IPS-20b (cell line): ENCODE measurements around the gene ITPR1.

ENCODE experiments used
- H3K27ac ChIP-seq: one replicate; pipeline ENCODE4 v1.5.1; 2013; ENCODE audit warnings: low read length
- H3K27me3 ChIP-seq: 2 replicates; pipeline ENCODE4 v1.6.1; 2013; ENCODE audit warnings: mild to moderate bottlenecking, low read length, inconsistent platforms; ENCODE audit not compliant: insufficient read depth
- H3K36me3 ChIP-seq: 2 replicates; pipeline ENCODE4 v1.6.1; 2013; ENCODE audit warnings: low read depth, mild to moderate bottlenecking, inconsistent platforms, low read length, moderate library complexity; ENCODE audit not compliant: insufficient read depth
- H3K4me1 ChIP-seq: 2 replicates; pipeline ENCODE4 v1.6.1; 2013; ENCODE audit warnings: mild to moderate bottlenecking, control low read depth, inconsistent platforms, low read length, moderate library complexity; ENCODE audit not compliant: insufficient read depth
- H3K4me3 ChIP-seq: 2 replicates; pipeline ENCODE4 v1.5.1; 2013; ENCODE audit warnings: mild to moderate bottlenecking, low read length, inconsistent platforms
- H3K9ac ChIP-seq: 2 replicates; pipeline ENCODE4 v1.6.1; 2013; ENCODE audit warnings: low read depth, mild to moderate bottlenecking, inconsistent platforms, low read length, moderate library complexity
- H3K9me3 ChIP-seq: 2 replicates; pipeline ENCODE4 v1.6.1; 2013; ENCODE audit warnings: mild to moderate bottlenecking, low read depth, low read length, inconsistent platforms; ENCODE audit not compliant: insufficient read depth

ITPR1 gene

DNA sequence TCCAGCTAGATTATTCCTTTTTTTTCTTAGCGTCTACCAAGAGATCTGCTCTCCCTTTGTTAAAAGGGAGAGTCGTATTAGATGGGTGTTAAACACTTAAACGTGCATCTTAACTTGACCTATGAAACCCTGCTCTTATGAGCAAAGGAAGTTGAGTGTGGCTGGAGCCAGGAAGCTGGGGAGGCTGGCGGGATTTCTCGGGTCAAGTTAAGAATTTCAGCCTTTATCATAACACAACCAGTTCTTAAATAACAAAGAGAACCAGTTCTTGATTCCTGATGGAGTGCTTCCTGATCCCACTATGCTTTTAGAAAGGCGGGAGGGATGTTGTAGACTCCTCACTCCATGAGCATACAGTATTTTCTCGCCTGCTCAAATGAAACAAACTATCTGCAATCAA lies 215.1 kb downstream of the ITPR1 start:
- peak overlapping the region; percentile 9; the same call in 1 of the 2 replicates for H3K4me3 ChIP-seq
- H3K27me3 ChIP-seq, result no peaks in the 10 kb centered on the region
- H3K27ac ChIP-seq, result no peak overlapping the region
- no peaks in the 10 kb centered on the region for H3K36me3 ChIP-seq
- H3K9ac ChIP-seq, result no peak overlapping the region; the same call in 1 of the 2 replicates
- peaks cover 15% of the 10 kb centered on the region for H3K4me1 ChIP-seq
- no peaks in the 10 kb centered on the region for H3K9me3 ChIP-seq

DNA sequence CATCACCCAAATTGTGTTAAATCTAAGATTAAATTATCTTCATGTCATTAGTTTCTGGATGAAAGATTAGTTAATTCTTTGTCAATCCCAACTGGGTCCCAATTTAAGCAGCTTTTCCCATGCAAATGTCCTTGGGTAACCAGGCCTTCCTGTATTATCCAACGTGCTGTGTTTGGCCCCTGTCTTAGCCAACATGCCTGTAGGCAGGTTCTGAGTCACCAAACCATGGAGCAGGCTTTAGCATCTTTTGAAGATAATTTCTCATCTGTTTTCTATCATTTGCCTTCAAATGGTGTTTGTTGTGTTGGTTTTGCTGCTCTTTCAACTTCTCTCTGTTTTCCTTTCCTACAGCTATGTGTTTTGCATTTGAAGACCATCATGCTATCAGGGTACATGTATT lies 216.2 kb downstream of the ITPR1 start:
- Histone ChIP-seq H3K27me3 (no peaks in the 10 kb centered on the region), H3K36me3 (no peaks in the 10 kb centered on the region), H3K27ac (no peak overlapping the region), H3K4me3 (no peak overlapping the region), H3K9me3 (no peaks in the 10 kb centered on the region), H3K9ac (no peak overlapping the region), H3K4me1 (peaks cover 15% of the 10 kb centered on the region)

- peaks cover 15% of the 10 kb centered on the region for H3K4me1 ChIP-seq
- no peaks in the 10 kb centered on the region for H3K9me3 ChIP-seq
- no peak overlapping the region for H3K27ac ChIP-seq
- no peak overlapping the region for H3K9ac ChIP-seq
- H3K27me3 ChIP-seq, result no peaks in the 10 kb centered on the region
- H3K4me3 ChIP-seq, result no peak overlapping the region
- no peaks in the 10 kb centered on the region for H3K36me3 ChIP-seq
Measured at GRCh38 chr3:4710191-4710590, 217.0 kb downstream of the ITPR1 start.

GRCh38 chr3:4711680-4711992 lies 218.5 kb downstream of the ITPR1 start:
- Histone ChIP-seq H3K9ac (no peak overlapping the region), H3K4me3 (no peak overlapping the region), H3K27me3 (no peaks in the 10 kb centered on the region), H3K9me3 (no peaks in the 10 kb centered on the region), H3K36me3 (no peaks in the 10 kb centered on the region), H3K27ac (no peak overlapping the region), H3K4me1 (peaks cover 15% of the 10 kb centered on the region)

DNA sequence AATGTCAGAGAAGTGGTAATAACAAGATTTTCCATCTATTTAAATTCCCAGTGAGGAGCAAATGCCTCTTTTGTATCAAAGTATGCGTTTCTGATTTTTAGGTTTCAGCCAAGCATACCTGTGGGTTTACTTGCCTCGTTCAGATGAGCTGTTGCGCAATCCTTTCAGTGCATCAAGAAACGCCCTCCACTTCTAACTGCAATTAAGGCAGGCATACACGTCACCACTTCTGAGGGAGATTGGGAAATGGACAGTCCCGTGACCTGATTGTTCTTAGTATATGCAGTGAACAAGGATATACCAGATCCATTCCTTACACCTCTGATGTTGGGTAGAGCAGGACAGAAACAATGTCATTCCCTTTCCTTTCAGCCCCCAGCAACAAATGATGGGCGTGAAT lies 219.0 kb downstream of the ITPR1 start:
- H3K27ac ChIP-seq, result no peak overlapping the region

GRCh38 chr3:4714045-4714444 lies 220.9 kb downstream of the ITPR1 start:
- H3K36me3 ChIP-seq, result no peaks in the 10 kb centered on the region
- H3K27me3 ChIP-seq, result no peaks in the 10 kb centered on the region
- H3K9ac ChIP-seq, result no peak overlapping the region
- peaks cover under 1% of the 10 kb centered on the region for H3K4me1 ChIP-seq
- no peak overlapping the region for H3K27ac ChIP-seq
- no peak overlapping the region for H3K4me3 ChIP-seq
- no peaks in the 10 kb centered on the region for H3K9me3 ChIP-seq

More for the DNA sequence above, 219.0 kb downstream of the ITPR1 start:
- no peaks in the 10 kb centered on the region for H3K36me3 ChIP-seq
- H3K9me3 ChIP-seq, result no peaks in the 10 kb centered on the region
- H3K9ac ChIP-seq, result no peak overlapping the region
- peaks cover 15% of the 10 kb centered on the region for H3K4me1 ChIP-seq
- H3K27me3 ChIP-seq, result no peaks in the 10 kb centered on the region
- H3K4me3 ChIP-seq, result no peak overlapping the region

DNA sequence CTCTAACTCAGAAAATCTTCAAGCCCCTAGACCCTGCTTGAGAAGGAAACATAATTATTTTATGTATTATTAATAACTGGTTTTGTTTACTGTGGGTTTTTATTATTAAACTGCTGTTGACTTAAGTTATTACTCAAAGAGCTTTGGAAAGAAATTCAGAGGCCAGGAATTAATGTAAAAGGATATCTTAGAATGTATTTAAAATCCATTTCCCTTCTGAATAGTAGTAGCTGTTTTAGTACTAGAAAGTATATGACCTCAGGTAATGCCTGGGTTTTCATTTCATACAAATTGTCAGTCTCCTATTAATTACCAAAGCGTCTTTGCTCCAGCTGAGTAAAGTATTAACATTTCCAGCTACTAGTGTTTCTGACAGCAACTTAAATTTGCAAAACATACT lies 223.1 kb downstream of the ITPR1 start:
- H3K4me1 ChIP-seq, result peaks cover 3% of the 10 kb centered on the region; the same call in 1 of the 2 replicates
- no peaks in the 10 kb centered on the region for H3K27me3 ChIP-seq
- no peak overlapping the region for H3K9ac ChIP-seq
- H3K36me3 ChIP-seq, result no peaks in the 10 kb centered on the region
- no peaks in the 10 kb centered on the region for H3K9me3 ChIP-seq
- no peak overlapping the region for H3K27ac ChIP-seq
- no peak overlapping the region for H3K4me3 ChIP-seq

GRCh38 chr3:4716706-4717362 lies 223.7 kb downstream of the ITPR1 start:
- no peak overlapping the region for H3K4me3 ChIP-seq
- peaks cover 3% of the 10 kb centered on the region; the same call in 1 of the 2 replicates for H3K4me1 ChIP-seq
- no peak overlapping the region for H3K27ac ChIP-seq
- H3K36me3 ChIP-seq, result no peaks in the 10 kb centered on the region
- H3K27me3 ChIP-seq, result no peaks in the 10 kb centered on the region
- H3K9ac ChIP-seq, result no peak overlapping the region
- no peaks in the 10 kb centered on the region for H3K9me3 ChIP-seq

- H3K36me3 ChIP-seq, result no peaks in the 10 kb centered on the region
- no peak overlapping the region for H3K27ac ChIP-seq
- no peak overlapping the region for H3K4me3 ChIP-seq
- H3K9ac ChIP-seq, result no peak overlapping the region
- H3K27me3 ChIP-seq, result no peaks in the 10 kb centered on the region
- H3K9me3 ChIP-seq, result no peaks in the 10 kb centered on the region
- H3K4me1 ChIP-seq, result peaks cover 3% of the 10 kb centered on the region; the same call in 1 of the 2 replicates
Measured at GRCh38 chr3:4717363-4717740, 224.2 kb downstream of the ITPR1 start.

DNA sequence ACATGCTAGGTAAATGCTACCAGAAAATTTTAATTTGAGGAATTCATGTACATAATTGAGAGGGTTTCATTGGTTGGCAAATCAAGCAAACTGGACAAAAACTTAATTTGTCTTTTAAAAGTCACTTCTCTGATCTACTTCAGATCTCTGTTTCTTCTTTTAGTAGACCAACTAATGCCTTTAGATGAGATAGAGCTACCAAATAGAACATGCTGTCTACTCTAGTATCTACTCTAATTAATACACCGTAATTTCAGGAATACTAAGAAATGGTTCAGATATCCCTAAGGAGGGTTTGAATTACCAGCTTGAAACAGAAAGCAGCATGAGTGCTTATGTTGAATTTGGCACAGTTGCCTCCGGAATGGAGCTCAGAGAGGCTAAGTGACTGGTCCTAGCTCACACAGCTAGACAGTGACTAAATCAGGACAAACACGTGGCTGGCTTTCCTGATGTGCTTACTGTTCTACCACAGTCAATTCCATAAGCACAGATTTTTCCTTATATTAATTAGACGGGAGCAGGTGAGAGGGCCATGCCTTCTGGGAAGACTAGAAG lies 225.1 kb downstream of the ITPR1 start:
- no peaks in the 10 kb centered on the region for H3K9me3 ChIP-seq
- H3K4me1 ChIP-seq, result peaks cover 3% of the 10 kb centered on the region; the same call in 1 of the 2 replicates
- no peak overlapping the region for H3K27ac ChIP-seq
- H3K36me3 ChIP-seq, result no peaks in the 10 kb centered on the region
- no peak overlapping the region for H3K9ac ChIP-seq
- H3K4me3 ChIP-seq, result no peak overlapping the region
- H3K27me3 ChIP-seq, result no peaks in the 10 kb centered on the region

GRCh38 chr3:4719046-4719501 lies 225.9 kb downstream of the ITPR1 start:
- Histone ChIP-seq H3K27ac (no peak overlapping the region), H3K27me3 (no peaks in the 10 kb centered on the region)

DNA sequence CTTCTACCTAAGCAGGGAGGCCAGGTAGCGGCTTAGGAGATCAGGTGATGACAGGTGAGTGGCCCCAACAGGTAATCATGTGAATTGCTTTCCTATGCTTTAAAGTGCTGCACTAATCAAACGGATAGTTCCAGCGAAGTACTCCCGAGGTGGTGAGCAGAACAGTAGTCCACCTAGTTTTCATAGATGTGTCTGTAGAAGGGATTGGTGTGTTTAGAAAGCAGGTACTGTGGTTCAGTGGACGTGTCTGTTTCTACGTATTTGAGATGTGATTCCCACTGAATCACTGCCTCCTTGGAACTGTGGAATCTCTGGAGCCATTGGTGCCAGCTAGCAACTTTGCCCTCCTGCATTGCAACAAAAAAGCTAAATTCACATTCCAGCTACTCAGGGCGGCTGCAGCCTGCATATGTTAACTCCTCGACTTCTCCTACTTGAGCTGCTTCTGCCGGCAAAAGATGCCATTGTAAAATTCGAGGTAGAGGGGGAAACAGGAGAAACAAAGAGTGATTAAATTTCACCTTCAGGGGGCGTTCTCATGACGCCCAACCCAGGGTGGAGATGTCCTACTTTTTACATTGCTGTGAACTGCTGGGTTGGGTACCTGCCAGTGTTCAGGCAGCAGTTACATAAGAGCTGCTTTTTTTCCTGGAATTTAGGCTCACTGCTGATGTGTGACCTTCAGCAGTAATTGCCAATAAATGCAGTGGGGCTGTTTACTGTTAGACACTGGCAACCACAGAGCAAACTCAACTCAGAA lies 227.3 kb downstream of the ITPR1 start:
- Histone ChIP-seq H3K9ac (no peak overlapping the region), H3K36me3 (no peaks in the 10 kb centered on the region), H3K4me1 (peaks cover 3% of the 10 kb centered on the region; the same call in 1 of the 2 replicates), H3K4me3 (no peak overlapping the region), H3K27me3 (no peaks in the 10 kb centered on the region), H3K9me3 (no peaks in the 10 kb centered on the region), H3K27ac (no peak overlapping the region)

More at GRCh38 chr3:4719046-4719501, 225.9 kb downstream of the ITPR1 start:
- Histone ChIP-seq H3K9me3 (no peaks in the 10 kb centered on the region), H3K36me3 (no peaks in the 10 kb centered on the region), H3K4me3 (no peak overlapping the region), H3K9ac (no peak overlapping the region), H3K4me1 (peaks cover 3% of the 10 kb centered on the region; the same call in 1 of the 2 replicates)
